ENCODE data around the gene COL18A1. TPM values are rescaled to one million over a fixed set of nuclear protein-coding genes. Genes with fewer than 3 reads are reported as not detected.

The COL18A1 gene
- total and polyA plus RNA-seq, 9 of the 15 experiments (the other 6 are each of a cell fraction or from before 2014, with no cell fraction given), result 0.14 to 16.4 (median 2.0) TPM

- Histone ChIP-seq H3K27me3 (ENCODE audit: control insufficient read depth in 2 of 2, insufficient read depth in 2 of 2, low read length in 2 of 2) (peaks cover 0 to 15% of the 10 kb centered on the region in 2 experiments; a peak in 1 of 5 replicates), H3K9me1 (ENCODE audit: control insufficient read depth, insufficient read depth, low read length) (no peaks in the 10 kb centered on the region), H3K4me1 (replicated peaks in 1 of 2; ENCODE audit: control insufficient read depth in 2 of 2, insufficient read depth in 2 of 2, low read length in 2 of 2) (peaks cover 36 to 89% of the 10 kb centered on the region in 2 experiments), H3K4me3 (no peak overlapping the region), H3K4me2 (ENCODE audit: insufficient read depth, low read length) (peak overlapping the region; percentile 33; the same call in 1 of the 2 replicates), H3K9me3 (replicated peaks; ENCODE audit: control insufficient read depth, insufficient read depth, low read depth, low read length) (no peaks in the 10 kb centered on the region), H3K36me3 (ENCODE audit: control insufficient read depth, insufficient read depth, low read length) (no peaks in the 10 kb centered on the region), H3K9ac (ENCODE audit: insufficient read depth in 1 of 2, low read depth in 2 of 2, low read length in 2 of 2) (peak overlapping the region; percentile 35 to 65; a peak in 3 of 4 replicates), H3K27ac (ENCODE audit: extremely low read depth, low read depth, low read length) (peak overlapping the region; percentile 68; the same call in 2 of the 3 replicates), H3K79me2 (ENCODE audit: control insufficient read depth, insufficient read depth, low read length) (no peaks in the 10 kb centered on the region), H4K20me1 (replicated peaks; ENCODE audit: control insufficient read depth, insufficient read depth, low read length) (no peaks in the 10 kb centered on the region), H2AFZ (ENCODE audit: low read depth, low read length) (peak overlapping the region; percentile 91)
- POLR2A ChIA-PET, result interaction anchor here (0.6 to 0.7 kb wide), 3 partner anchors 37 to 82 kb away, joined by 3 read pairs; no protein-coding TSS in a partner anchor
- intact Hi-C loops (cut with micrococcal nuclease), result loop anchor here (5.0 kb wide), 1 partner anchor 228 kb away; no protein-coding TSS in a partner anchor
- 77% methylated on average over 23 of the region's 29 CpGs for WGBS (ENCODE audit: insufficient coverage, low coverage, missing lambda C conversion rate)
- BruUV-seq (replicated peaks), result no TSS peak
- in situ Hi-C loops (cut with MboI), result no loop called here
- ATAC-seq, result no peak
- CTCF ChIA-PET (ENCODE audit: low intra/inter-chr PET ratio), result no interaction called here
- FAIRE-seq, result no peak
- DNase-seq (ENCODE audit: extremely low read depth in 1 of 4, low spot score in 3 of 4), result no peak
- TF ChIP-seq ZBTB33 (CRISPR knock-in tag; IDR thresholded peaks at IDR 0.05) (peak; percentile 98), MCM7 (IDR thresholded peaks at IDR 0.05) (no peak), ZNF584 (CRISPR knock-in tag; IDR thresholded peaks at IDR 0.05; ENCODE audit: low read depth) (peak; percentile 89), ZBTB5 (IDR thresholded peaks at IDR 0.05) (no peak), POLR2A (conservative IDR thresholded peaks at IDR 0.05) (no peak), ZBTB17 (CRISPR knock-in tag; IDR thresholded peaks at IDR 0.05) (0 out of 2 replicates have a peak, but pooled peaks have one; percentile 0), MLLT1 (IDR thresholded peaks at IDR 0.05) (peak in 1 of 2 experiments; percentile 91; a peak in 2 of 4 replicates), ZNF282 (CRISPR knock-in tag; IDR thresholded peaks at IDR 0.05) (no peak), ZNF175 (CRISPR knock-in tag; IDR thresholded peaks at IDR 0.05; ENCODE audit: low read depth) (peak; percentile 43; the same call in 1 of the 2 replicates), GABPB1 (CRISPR knock-in tag; IDR thresholded peaks at IDR 0.05) (0 out of 2 replicates have a peak, but pooled peaks have one; percentile 41), ZNF589 (CRISPR knock-in tag; IDR thresholded peaks at IDR 0.05; ENCODE audit: low read depth) (0 out of 2 replicates have a peak, but pooled peaks have one; percentile 19)
- TF ChIP-seq, protein P1, sequence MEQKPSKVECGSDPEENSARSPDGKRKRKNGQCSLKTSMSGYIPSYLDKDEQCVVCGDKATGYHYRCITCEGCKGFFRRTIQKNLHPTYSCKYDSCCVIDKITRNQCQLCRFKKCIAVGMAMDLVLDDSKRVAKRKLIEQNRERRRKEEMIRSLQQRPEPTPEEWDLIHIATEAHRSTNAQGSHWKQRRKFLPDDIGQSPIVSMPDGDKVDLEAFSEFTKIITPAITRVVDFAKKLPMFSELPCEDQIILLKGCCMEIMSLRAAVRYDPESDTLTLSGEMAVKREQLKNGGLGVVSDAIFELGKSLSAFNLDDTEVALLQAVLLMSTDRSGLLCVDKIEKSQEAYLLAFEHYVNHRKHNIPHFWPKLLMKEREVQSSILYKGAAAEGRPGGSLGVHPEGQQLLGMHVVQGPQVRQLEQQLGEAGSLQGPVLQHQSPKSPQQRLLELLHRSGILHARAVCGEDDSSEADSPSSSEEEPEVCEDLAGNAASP (IDR thresholded peaks at IDR 0.05), result no peak
Observed at GRCh38 chr21:45364468-45365185, 40.3 kb upstream of the COL18A1 start.
